NCI-H526 (cell line): ENCODE results near the gene PSMB5.

Experiments
- DNase-seq, 2 experiments: peaks; one replicate each; lab custom pipeline; 2025; lab: John Stamatoyannopoulos, UW

PSMB5 gene

GRCh38 chr14:23043754-23044153 lies 9.1 kb upstream of the PSMB5 start:
- no peak for DNase-seq

- no peak for DNase-seq
Measured at GRCh38 chr14:23043145-23043544, 8.4 kb upstream of the PSMB5 start.

- no peak for DNase-seq
Measured at GRCh38 chr14:23042162-23042965, 7.7 kb upstream of the PSMB5 start, which contains the start of gene PSMB11. TSS of gene PSMB11 (plus strand) at chr14:23042212. CDS start at chr14:23042226, 14 bp downstream.

GRCh38 chr14:23041729-23042128 lies 7.0 kb upstream of the PSMB5 start:
- no peak for DNase-seq

- no peak for DNase-seq
Measured at GRCh38 chr14:23040100-23040499, 5.4 kb upstream of the PSMB5 start.

GRCh38 chr14:23035303-23036144 lies 824 bp upstream of the PSMB5 start:
- no peak for DNase-seq

GRCh38 chr14:23033801-23034497 lies 751 bp downstream of the PSMB5 start:
- DNase-seq = no peak

GRCh38 chr14:23033251-23033727 lies 1.4 kb downstream of the PSMB5 start:
- no peak for DNase-seq

- no peak for DNase-seq
Measured at GRCh38 chr14:23030936-23031335, 3.8 kb downstream of the PSMB5 start.

GRCh38 chr14:23028799-23029198 lies 5.9 kb downstream of the PSMB5 start:
- DNase-seq = no peak

GRCh38 chr14:23025151-23025814 lies 9.4 kb downstream of the PSMB5 start:
- DNase-seq = no peak

- DNase-seq = no peak
Measured at GRCh38 chr14:23024612-23025075, 10.1 kb downstream of the PSMB5 start.

GRCh38 chr14:23023795-23024152 lies 10.9 kb downstream of the PSMB5 start:
- no peak for DNase-seq

- no peak for DNase-seq
Measured at GRCh38 chr14:23023022-23023794, 11.5 kb downstream of the PSMB5 start.

- DNase-seq = no peak
Measured at GRCh38 chr14:23021889-23022442, 12.7 kb downstream of the PSMB5 start.

- DNase-seq = no peak
Measured at GRCh38 chr14:23021434-23021833, 13.3 kb downstream of the PSMB5 start.

GRCh38 chr14:23020143-23021128 lies 14.3 kb downstream of the PSMB5 start:
- DNase-seq = no peak

GRCh38 chr14:23018107-23018506 lies 16.6 kb downstream of the PSMB5 start:
- DNase-seq = no peak

GRCh38 chr14:23017091-23017490 lies 17.6 kb downstream of the PSMB5 start:
- no peak for DNase-seq
